ENCODE data around the gene TBC1D3C.
"Not testable (repeated sequence)": the region's sequence is repeated elsewhere in the genome, so short reads cannot be mapped to it uniquely, and the experiment has no call there.

Gene TBC1D3C

GRCh38 chr17:38068534-38068933, at the start of gene TBC1D3C:
Gene TBC1D3C (minus strand): TSS chr17:38068634. CDS start chr17:38067066, 1,568 bp downstream.
- DNase-seq = not testable (repeated sequence)

- not testable (repeated sequence) for DNase-seq
Observed at GRCh38 chr17:38099262-38099661, 30.8 kb upstream of the TBC1D3C start.

- DNase-seq = not testable (repeated sequence)
Observed at GRCh38 chr17:38094059-38094694, 25.7 kb upstream of the TBC1D3C start.

- not testable (repeated sequence) for DNase-seq
Observed at GRCh38 chr17:38088120-38088519, 19.7 kb upstream of the TBC1D3C start.

- DNase-seq = not testable (repeated sequence)
Observed at GRCh38 chr17:38087344-38087743, 18.9 kb upstream of the TBC1D3C start.
